Measurements from ENCODE around the gene CCDC186. TPM values are rescaled to one million over a fixed set of nuclear protein-coding genes. Genes with fewer than 3 reads are reported as not detected.

The CCDC186 gene
- total RNA-seq, 1 experiment from 2014 or later, result 7.2 TPM

Other genes starting within 250 kb of the CCDC186 start
- 1.1 and 1.9 TPM in 2 replicates for gene ADRB1, start 130.3 kb downstream of the CCDC186 start, total RNA-seq (2014; rRNA removed; shearing (Covaris generic))
- not detected in 2 replicates for gene TDRD1, start 5.2 kb upstream of the CCDC186 start, total RNA-seq (2014; rRNA removed; shearing (Covaris generic))
- not detected in 2 replicates for gene VWA2, start 65.1 kb upstream of the CCDC186 start, total RNA-seq (2014; rRNA removed; shearing (Covaris generic))
- gene AFAP1L2, start 230.3 kb upstream of the CCDC186 start, total RNA-seq (2014; rRNA removed; shearing (Covaris generic)), result 0.70 and 1.3 TPM in 2 replicates

Data from H4 (cell line).